Measurements from ENCODE around the gene UFSP1. TPM values are rescaled to one million over a fixed set of nuclear protein-coding genes. Genes with fewer than 3 reads are reported as not detected.

UFSP1 gene
- total RNA-seq, 3 donors from 2014 or later (not counting 1 experiment from before 2014, with no cell fraction given) = 1.0 to 1.9 (median 1.3) TPM

DNA sequence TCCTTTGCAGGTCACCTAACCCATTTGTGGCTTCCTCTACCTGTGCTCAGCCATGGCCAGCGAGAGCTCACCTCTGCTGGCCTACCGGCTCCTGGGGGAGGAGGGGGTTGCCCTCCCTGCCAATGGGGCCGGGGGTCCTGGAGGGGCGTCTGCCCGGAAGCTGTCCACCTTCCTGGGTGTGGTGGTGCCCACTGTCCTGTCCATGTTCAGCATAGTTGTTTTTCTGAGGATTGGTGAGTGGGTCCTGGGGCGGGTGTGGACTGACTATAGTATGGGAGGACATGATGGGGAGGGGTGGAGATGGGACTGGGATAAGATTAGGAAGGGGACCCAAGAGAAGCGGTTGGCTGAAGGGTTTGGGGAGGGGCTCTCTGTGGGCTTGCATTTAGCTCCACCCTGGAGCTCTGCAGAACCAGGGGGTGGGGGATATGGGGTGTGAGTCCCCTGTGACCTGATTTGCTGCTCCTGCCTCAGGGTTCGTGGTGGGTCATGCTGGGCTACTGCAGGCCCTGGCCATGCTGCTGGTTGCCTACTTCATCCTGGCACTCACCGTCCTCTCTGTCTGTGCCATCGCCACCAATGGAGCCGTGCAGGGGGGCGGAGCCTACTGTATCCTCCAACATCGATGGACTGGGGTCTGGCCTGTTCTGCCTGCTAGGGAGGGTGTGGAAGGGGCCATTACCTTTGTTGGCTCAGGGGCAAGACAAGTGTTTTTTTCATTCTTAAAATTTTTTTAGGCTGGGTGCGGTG, 35.2 kb downstream of the UFSP1 start:
- H3K9me3 ChIP-seq (ENCODE audit: control insufficient read depth, insufficient read depth, low read length) = no peaks in the 10 kb centered on the region
- DNase-seq (peak in 1 of 2 donors; percentile 3), ATAC-seq (no peak)
- H3K4me1 ChIP-seq (ENCODE audit: control insufficient read depth, insufficient read depth, low read length) = peaks cover 28% of the 10 kb centered on the region
- Mint-ChIP-seq H3K4me1 (peaks cover 8 to 32% of the 10 kb centered on the region in 2 donors), H3K36me3 (no peaks in the 10 kb centered on the region), H3K9me3 (no peaks in the 10 kb centered on the region), H3K27me3 (ENCODE audit: low read depth in 2 of 2) (no peaks in the 10 kb centered on the region), H3K27ac (no peak overlapping the region), H3K4me3 (peak overlapping the region; percentile 47)
- WGBS (ENCODE audit: insufficient coverage) = 96% methylated on average over 14 of the region's 14 CpGs
- intact Hi-C loops (cut with micrococcal nuclease) = loop anchor here (5.0 to 10.0 kb wide), 2 partner anchors 57 to 380 kb away; partner anchors contain the start of gene TSC22D4
- peaks cover 11% of the 10 kb centered on the region for H3K36me3 ChIP-seq (ENCODE audit: control insufficient read depth, insufficient read depth, low read length)
- H3K27ac ChIP-seq (ENCODE audit: low read length) = no peak overlapping the region
- TF ChIP-seq, protein P1, sequence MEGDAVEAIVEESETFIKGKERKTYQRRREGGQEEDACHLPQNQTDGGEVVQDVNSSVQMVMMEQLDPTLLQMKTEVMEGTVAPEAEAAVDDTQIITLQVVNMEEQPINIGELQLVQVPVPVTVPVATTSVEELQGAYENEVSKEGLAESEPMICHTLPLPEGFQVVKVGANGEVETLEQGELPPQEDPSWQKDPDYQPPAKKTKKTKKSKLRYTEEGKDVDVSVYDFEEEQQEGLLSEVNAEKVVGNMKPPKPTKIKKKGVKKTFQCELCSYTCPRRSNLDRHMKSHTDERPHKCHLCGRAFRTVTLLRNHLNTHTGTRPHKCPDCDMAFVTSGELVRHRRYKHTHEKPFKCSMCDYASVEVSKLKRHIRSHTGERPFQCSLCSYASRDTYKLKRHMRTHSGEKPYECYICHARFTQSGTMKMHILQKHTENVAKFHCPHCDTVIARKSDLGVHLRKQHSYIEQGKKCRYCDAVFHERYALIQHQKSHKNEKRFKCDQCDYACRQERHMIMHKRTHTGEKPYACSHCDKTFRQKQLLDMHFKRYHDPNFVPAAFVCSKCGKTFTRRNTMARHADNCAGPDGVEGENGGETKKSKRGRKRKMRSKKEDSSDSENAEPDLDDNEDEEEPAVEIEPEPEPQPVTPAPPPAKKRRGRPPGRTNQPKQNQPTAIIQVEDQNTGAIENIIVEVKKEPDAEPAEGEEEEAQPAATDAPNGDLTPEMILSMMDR (IDR thresholded peaks at IDR 0.05) = no peak
- no peaks in the 10 kb centered on the region for H3K27me3 ChIP-seq (ENCODE audit: control insufficient read depth, insufficient read depth, low read length)
- H3K4me3 ChIP-seq (ENCODE audit: low read length) = no peak overlapping the region

DNA sequence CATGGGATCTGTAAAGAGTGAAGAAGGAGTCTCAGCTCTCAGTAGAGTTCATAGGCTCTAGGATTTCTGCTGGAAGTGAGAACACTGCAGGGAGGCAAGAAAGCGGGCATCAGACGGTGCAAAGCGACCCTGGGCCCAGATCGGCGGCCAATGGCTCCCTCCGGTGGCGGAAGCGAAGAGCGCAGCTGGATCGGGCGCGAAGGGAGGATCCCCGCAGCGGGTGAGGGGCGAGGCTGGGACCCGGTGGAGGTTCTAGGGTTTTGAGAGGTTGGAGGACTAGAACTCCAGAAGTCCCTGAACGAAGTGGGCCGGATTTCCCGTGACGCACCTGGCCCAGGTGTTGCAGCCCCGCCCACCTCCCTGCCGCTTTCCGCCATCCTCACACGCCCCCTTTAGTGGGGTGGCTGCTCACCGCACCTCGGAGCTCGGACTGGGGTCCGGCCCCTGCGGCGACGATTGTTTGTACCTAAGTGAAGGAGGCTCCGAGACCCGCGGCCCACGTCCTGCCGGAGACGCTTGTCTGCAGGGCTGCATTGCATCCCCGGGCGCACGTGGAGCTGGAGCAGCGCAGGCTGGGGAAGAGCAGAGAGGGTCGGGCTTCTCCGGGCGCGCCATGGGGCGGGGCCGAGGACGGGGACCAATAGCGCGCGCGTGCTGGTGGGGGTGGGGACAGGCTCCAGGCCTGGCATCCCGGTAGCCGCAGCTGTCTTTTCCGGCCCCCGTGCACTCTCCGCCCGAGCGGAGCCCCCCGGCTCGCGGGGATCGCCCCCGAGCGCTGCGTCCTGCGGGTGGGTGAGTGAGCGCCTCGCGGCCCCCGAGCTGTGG, 37.3 kb downstream of the UFSP1 start, which contains the start of gene SLC12A9:
Gene SLC12A9 (plus strand): TSS at position 666 of the 825 bp plus-strand sequence. CDS start 1,485 bp downstream, outside the sequence.
- Mint-ChIP-seq H3K27me3 (ENCODE audit: low read depth in 2 of 2) (peaks cover 0 to 3% of the 10 kb centered on the region in 2 donors), H3K9me3 (no peaks in the 10 kb centered on the region), H3K27ac (peak within 1 kb of the TSS; percentile 71 to 87), H3K4me3 (peak within 1 kb of the TSS; percentile 97), H3K36me3 (no peaks in the 10 kb centered on the region), H3K4me1 (peaks cover 8 to 31% of the 10 kb centered on the region in 2 donors)
- peaks cover 8% of the 10 kb centered on the region for H3K36me3 ChIP-seq (ENCODE audit: control insufficient read depth, insufficient read depth, low read length)
- H3K9me3 ChIP-seq (ENCODE audit: control insufficient read depth, insufficient read depth, low read length) = no peaks in the 10 kb centered on the region
- ATAC-seq = peak; percentile 90 to 94 (median 92)
- peak within 1 kb of the TSS; percentile 59 for H3K27ac ChIP-seq (ENCODE audit: low read length)
- TF ChIP-seq, protein P1 (IDR thresholded peaks at IDR 0.05) = peak; percentile 98
- DNase-seq = peak; percentile 71 to 91
- H3K4me1 ChIP-seq (ENCODE audit: control insufficient read depth, insufficient read depth, low read length) = peaks cover 28% of the 10 kb centered on the region
- peak within 1 kb of the TSS; percentile 71 for H3K4me3 ChIP-seq (ENCODE audit: low read length)
- intact Hi-C loops (cut with micrococcal nuclease) = loop anchor here (5.0 to 10.0 kb wide), 2 partner anchors 55 to 377 kb away; partner anchors contain the start of gene TSC22D4
- under 1% methylated on average over 71 of the region's 71 CpGs for WGBS (ENCODE audit: insufficient coverage)
- H3K27me3 ChIP-seq (ENCODE audit: control insufficient read depth, insufficient read depth, low read length) = no peaks in the 10 kb centered on the region

DNA sequence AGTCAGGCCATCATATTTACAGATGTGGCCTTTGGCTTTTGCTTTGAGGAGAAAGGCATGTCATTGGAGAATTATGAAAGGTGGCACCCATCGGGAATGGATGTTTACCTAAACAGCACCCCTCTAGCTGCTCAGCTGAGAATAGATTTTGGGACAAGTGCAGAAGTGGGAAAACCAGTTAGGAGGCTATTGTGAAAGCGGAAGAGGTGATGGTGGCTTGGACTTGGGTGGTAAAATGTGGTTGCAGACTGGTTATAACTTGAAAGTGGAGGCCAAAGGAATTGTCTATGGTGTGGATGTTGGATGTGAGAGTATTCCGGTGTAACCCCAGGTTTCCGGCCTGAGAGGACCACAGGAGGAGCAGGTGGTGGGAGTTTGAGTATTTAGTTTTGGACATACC, 42.2 kb downstream of the UFSP1 start:
- 94% methylated on average over 4 of the region's 4 CpGs for WGBS (ENCODE audit: insufficient coverage)

More for the DNA sequence above, 42.2 kb downstream of the UFSP1 start:
- Histone ChIP-seq H3K27ac (ENCODE audit: low read length) (no peak overlapping the region), H3K4me1 (ENCODE audit: control insufficient read depth, insufficient read depth, low read length) (peaks cover 11% of the 10 kb centered on the region), H3K9me3 (ENCODE audit: control insufficient read depth, insufficient read depth, low read length) (no peaks in the 10 kb centered on the region), H3K4me3 (ENCODE audit: low read length) (no peak overlapping the region), H3K36me3 (ENCODE audit: control insufficient read depth, insufficient read depth, low read length) (no peaks in the 10 kb centered on the region), H3K27me3 (ENCODE audit: control insufficient read depth, insufficient read depth, low read length) (no peaks in the 10 kb centered on the region)
- Mint-ChIP-seq H3K27ac (no peak overlapping the region), H3K4me3 (no peak overlapping the region), H3K9me3 (no peaks in the 10 kb centered on the region), H3K4me1 (peaks cover 7 to 8% of the 10 kb centered on the region in 2 donors), H3K36me3 (no peaks in the 10 kb centered on the region), H3K27me3 (ENCODE audit: low read depth in 2 of 2) (peaks cover 0 to 4% of the 10 kb centered on the region in 2 donors)
- ATAC-seq (no peak), DNase-seq (no peak)
- TF ChIP-seq, protein P1 (IDR thresholded peaks at IDR 0.05) = no peak
- intact Hi-C loops (cut with micrococcal nuclease) = no loop called here
